HepG2 (cell line): Measurements from ENCODE around the gene ITPRIPL1. TPM values are rescaled to one million over a fixed set of nuclear protein-coding genes. Genes with fewer than 3 reads are reported as not detected.

Experiments
- CBX2 ChIP-seq, 2 experiments: fragments of 200-600 bp in 1 of 2; sonication (generic); formaldehyde crosslinking in 1 of 2; IDR thresholded peaks; 2 replicates each; pipeline versions ENCODE4 v1.7.0 to v1.8.1; 2018 to 2022; ENCODE audit warnings: low read depth in 2 of 2, low read length in 1 of 2, mild to moderate bottlenecking in 1 of 2, missing genetic modification reagents in 1 of 2
- CC2D1A ChIP-seq: sonication (generic); formaldehyde crosslinking; IDR thresholded peaks from 2 replicates; pipeline ENCODE4 v1.8.1; 2023; ENCODE audit warnings: mild to moderate bottlenecking, missing genetic modification reagents
- CHD4 ChIP-seq: fragments of 200-600 bp; sonication (generic); IDR thresholded peaks from 2 replicates; pipeline ENCODE4 v1.7.0; 2017; ENCODE audit warnings: mild to moderate bottlenecking, low read length, borderline replicate concordance
- DZIP1 ChIP-seq: sonication (generic); formaldehyde crosslinking; IDR thresholded peaks from 2 replicates; pipeline ENCODE4 v1.5.0; 2020; ENCODE audit warnings: mild to moderate bottlenecking, missing genetic modification reagents
- ELF3 ChIP-seq: IDR thresholded peaks from 2 replicates; pipeline ENCODE4 v1.6.1; 2016; ENCODE audit warnings: missing genetic modification reagents, missing compliant biosample characterization
- FOXO1 ChIP-seq: sonication (generic); formaldehyde crosslinking; IDR thresholded peaks from 2 replicates; pipeline ENCODE4 v1.4.0; 2020; ENCODE audit warnings: missing genetic modification reagents
- FOXP4 ChIP-seq: sonication (generic); formaldehyde crosslinking; IDR thresholded peaks from 2 replicates; pipeline ENCODE4 v1.4.0; 2020; ENCODE audit warnings: missing genetic modification reagents
- HINFP ChIP-seq: sonication (generic); formaldehyde crosslinking; IDR thresholded peaks from 2 replicates; pipeline ENCODE4 v1.4.0; 2020; ENCODE audit warnings: low read depth, mild to moderate bottlenecking, missing genetic modification reagents
- MYNN ChIP-seq: sonication (generic); formaldehyde crosslinking; IDR thresholded peaks from 2 replicates; pipeline ENCODE4 v1.4.0; 2020; ENCODE audit warnings: mild to moderate bottlenecking, low read depth, missing genetic modification reagents
- NFRKB ChIP-seq: fragments of 450-650 bp; IDR thresholded peaks from 2 replicates; pipeline ENCODE4 v1.6.1; 2017
- POLR2A ChIP-seq, 2 experiments: IDR thresholded peaks; 2 replicates each; pipeline ENCODE4 v1.6.1; 2011; ENCODE audit warnings: low read depth in 2 of 2, low read length in 2 of 2, mild to moderate bottlenecking in 1 of 2, moderate library complexity in 1 of 2; ENCODE audit not compliant: insufficient read depth in 1 of 2
- ZEB1 ChIP-seq: IDR thresholded peaks from 2 replicates; pipeline ENCODE4 v1.6.1; 2012; ENCODE audit warnings: mild to moderate bottlenecking, low read depth, inconsistent platforms; ENCODE audit not compliant: insufficient replicate concordance
- ZNF20 ChIP-seq: sonication (generic); formaldehyde crosslinking; IDR thresholded peaks from 2 replicates; pipeline ENCODE4 v1.4.0; 2020; ENCODE audit warnings: mild to moderate bottlenecking, moderate library complexity, missing genetic modification reagents
- ZNF557 ChIP-seq: sonication (generic); formaldehyde crosslinking; IDR thresholded peaks from 2 replicates; pipeline ENCODE4 v1.4.0; 2020; ENCODE audit warnings: missing genetic modification reagents
- ZNF609 ChIP-seq: sonication (generic); formaldehyde crosslinking; IDR thresholded peaks from 2 replicates; pipeline ENCODE4 v1.4.0; 2020; ENCODE audit warnings: mild to moderate bottlenecking, missing genetic modification reagents, borderline replicate concordance
- ZNF83 ChIP-seq: sonication (generic); formaldehyde crosslinking; IDR thresholded peaks from 2 replicates; pipeline ENCODE4 v1.4.0; 2020; ENCODE audit warnings: missing genetic modification reagents, mild to moderate bottlenecking, borderline replicate concordance
- ZSCAN22 ChIP-seq: sonication (generic); formaldehyde crosslinking; IDR thresholded peaks from 2 replicates; pipeline ENCODE4 v1.4.0; 2020; ENCODE audit warnings: mild to moderate bottlenecking, missing genetic modification reagents
- polyA plus RNA-seq, 8 experiments: library from polyadenylated mRNA; depleted of rRNA in 3 of 8; stranded (reverse) in 7 of 8; unstranded in 1 of 8; fragments of >200 nt; fragmentation: Illumina TruSeq in 4 of 8; extraction: Trizol in 4 of 8; gene quantifications; 2 replicates each; pipeline versions ENCODE4 v1.2.1 to v1.2.3, GENCODE V29; 2011 to 2016; ENCODE audit warnings: low read depth in 4 of 8, missing spikeins in 1 of 8, mixed read lengths in 1 of 8; ENCODE audit not compliant: insufficient read depth in 1 of 8
- total RNA-seq, 5 experiments: library from RNA; depleted of rRNA; stranded (reverse); fragments of >200 nt; fragmentation: Illumina TruSeq; extraction: Trizol; gene quantifications; 2 replicates each; pipeline ENCODE4 v1.2.3, GENCODE V29; 2016; ENCODE audit warnings: low read depth in 1 of 5

Gene ITPRIPL1
- total and polyA plus RNA-seq, 2 of the 13 experiments (the other 11 are each of a cell fraction or from before 2014, with no cell fraction given) = 4.3 to 11.7 TPM

- TF ChIP-seq ZNF557 (no peak), FOXO1 (peak; percentile 37; the same call in 1 of the 2 replicates), ZNF20 (CRISPR knock-in tag) (no peak), HINFP (CRISPR knock-in tag) (no peak; the same call in 1 of the 2 replicates), ZEB1 (no peak), CBX2 (IDR thresholded peaks at IDR 0.05; ENCODE audit: low read depth, low read length) (no peak), CBX2 (CRISPR knock-in tag; IDR thresholded peaks at IDR 0.05; ENCODE audit: low read depth) (no peak), ZSCAN22 (CRISPR knock-in tag) (no peak), CC2D1A (CRISPR knock-in tag) (no peak), NFRKB (no peak), ZNF609 (CRISPR knock-in tag) (peak; percentile 54; the same call in 1 of the 2 replicates), ZNF83 (CRISPR knock-in tag) (no peak), DZIP1 (CRISPR knock-in tag) (no peak), MYNN (CRISPR knock-in tag) (no peak), FOXP4 (CRISPR knock-in tag) (no peak), POLR2A (IDR thresholded peaks at IDR 0.05; ENCODE audit: insufficient read depth in 1 of 2, low read depth in 2 of 2, low read length in 2 of 2) (peak; percentile 33 to 79; a peak in 3 of 4 replicates), CHD4 (no peak), ELF3 (no peak)
Measured at GRCh38 chr2:96325041-96325883, at the start of gene ITPRIPL1 (continued).
